Measurements from ENCODE around the gene ZMIZ2.
A peak's percentile ranks its signal among the peaks of the same experiment; 100 is the strongest.

Gene ZMIZ2

DNA sequence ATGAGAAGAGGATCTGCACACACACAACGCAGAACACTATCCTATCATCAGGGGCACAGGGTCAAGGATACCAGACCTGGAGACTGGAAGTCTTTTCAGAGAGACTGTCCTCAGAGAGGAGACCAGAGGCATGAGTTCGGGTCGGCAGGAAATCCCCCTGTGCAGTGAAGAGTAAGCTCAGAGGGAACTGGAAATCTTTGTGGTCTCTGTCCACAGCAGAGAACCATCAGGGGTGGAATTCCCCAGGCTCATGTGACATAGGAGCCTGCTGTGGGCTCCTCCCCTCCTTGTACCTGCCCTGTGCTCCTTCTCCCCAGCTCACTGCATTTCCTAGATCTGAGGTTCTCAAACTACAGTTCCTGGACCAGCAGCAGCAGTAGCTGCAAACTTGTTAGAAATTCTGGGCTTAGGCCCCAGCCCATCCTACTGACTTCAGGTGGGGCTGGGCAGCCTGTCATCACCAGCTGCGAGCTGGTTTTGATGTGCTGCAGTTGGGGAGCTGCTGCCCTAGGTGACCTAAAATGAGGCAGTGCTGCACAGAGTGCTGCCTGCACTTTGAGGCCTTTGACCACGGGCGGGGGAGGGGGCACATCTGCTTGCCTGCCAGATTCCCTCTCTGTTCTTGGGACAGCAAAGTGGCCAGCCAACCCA, 2.4 kb downstream of the ZMIZ2 start:
- DNase-seq = no peak
- intact Hi-C loops (cut with DNase I) = loop anchor here (10.0 kb wide), 1 partner anchor 94 kb away; the partner anchor contains the start of gene H2AZ2

DNA sequence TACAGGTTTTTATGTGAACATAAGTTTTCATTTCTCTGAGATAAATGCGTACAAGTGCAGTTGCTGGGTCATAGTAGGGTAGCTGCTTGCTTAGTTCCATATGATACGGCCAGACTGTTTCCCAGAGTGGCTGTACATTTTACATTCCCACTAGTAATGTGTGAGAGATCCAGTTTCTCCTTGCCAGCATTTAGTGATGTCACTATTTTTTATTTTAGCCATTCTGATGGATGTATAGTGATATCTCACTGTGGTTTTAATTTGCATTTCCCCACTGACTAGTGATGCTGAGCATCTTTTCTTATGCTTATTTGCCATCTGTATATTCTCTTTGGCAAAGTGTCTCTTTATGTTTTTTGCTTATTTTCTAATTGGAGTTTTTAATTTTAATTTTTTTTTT, 4.2 kb downstream of the ZMIZ2 start:
- intact Hi-C loops (cut with DNase I) = loop anchor here (10.0 kb wide), 1 partner anchor 92 kb away; the partner anchor contains the start of gene H2AZ2
- no peak for DNase-seq

DNA sequence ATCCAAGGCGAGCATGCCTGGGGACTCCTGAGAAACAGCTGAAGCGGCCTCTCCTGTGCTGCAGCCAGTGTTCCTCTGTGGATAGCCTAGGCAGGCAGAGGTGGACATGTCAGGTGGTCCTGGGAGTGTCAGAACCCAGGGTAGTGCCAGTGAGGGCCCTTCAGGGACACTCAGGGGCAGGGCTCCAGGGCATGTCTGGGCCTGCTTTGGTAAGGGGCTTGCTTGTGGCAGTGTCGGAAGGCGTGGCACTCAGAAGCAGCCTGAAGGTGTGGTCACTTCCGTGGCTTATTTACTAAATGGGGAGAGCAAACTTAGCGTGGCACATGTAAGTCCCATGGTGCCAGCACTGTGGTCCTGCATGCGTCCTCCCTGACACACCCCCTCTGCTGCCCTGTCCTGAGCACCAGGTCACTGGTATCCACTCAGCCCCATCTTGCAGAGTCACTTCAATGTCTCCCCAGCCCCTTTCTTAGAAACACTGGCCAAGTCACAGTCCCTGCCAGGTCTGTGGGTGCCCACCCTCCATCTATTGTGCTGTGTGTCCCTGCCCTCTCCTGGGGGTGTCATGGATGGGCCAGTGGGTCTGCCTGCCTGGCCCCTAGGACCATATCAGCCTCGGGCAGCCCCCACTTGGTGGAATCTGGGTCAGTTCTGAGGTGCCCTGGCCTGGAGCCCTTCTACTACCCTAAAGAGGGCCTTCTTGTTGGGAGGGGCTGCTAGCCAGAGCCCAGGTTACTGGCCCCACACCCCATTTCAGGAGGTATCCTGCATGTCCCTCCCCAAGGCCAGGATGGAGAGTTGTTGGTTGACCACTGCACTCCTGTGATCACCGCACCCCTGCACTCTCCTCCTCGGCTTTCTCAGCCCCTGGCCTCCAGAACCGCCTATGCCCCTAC, 6.4 kb downstream of the ZMIZ2 start:
- no peak for DNase-seq
- intact Hi-C loops (cut with DNase I) = loop anchor here (10.0 kb wide), 1 partner anchor 90 kb away; the partner anchor contains the start of gene H2AZ2

DNA sequence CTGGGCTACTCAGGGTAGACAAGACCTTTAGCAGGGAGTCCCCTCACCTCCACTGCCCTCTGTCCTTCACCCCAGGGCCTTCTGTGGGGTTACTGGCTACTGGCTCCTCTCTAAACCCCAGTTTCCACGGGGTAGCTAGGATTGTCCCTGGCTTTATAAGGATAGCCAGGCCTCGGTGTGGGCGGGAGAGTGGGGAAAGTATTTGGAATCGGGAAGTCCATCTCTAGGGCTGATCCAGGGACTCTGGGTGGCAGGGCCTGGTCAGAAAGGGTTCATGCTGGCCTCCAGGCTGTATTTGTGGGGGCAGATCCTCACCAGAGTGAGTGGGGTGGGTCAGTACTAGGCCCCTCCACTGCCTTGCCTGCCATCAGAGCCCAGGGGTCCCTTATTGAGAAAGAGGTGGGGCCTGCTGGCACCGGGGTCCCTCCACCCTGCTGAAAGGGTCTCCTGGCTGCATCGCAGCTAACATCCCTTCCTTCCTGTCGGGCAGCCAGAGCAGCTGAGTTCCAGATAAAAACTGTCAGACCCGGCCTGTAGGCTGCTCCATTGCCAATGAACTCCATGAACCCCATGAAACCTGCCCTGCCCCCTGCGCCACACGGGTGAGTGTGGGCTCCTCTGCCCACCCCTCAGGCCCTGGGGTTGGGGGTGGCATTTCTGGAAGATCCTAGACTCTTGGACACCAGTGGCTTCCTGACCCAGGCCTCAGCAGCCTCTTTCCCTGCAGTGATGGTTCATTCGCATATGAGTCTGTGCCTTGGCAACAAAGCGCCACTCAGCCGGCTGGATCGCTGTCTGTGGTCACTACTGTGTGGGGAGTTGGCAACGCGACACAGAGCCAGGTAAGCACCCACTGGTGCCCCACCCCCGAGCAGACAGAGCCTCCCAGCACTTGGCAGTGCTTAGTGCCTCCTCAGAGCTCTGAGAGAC, 7.3 kb downstream of the ZMIZ2 start:
- intact Hi-C loops (cut with DNase I) = loop anchor here (10.0 kb wide), 1 partner anchor 89 kb away; the partner anchor contains the start of gene H2AZ2

DNA sequence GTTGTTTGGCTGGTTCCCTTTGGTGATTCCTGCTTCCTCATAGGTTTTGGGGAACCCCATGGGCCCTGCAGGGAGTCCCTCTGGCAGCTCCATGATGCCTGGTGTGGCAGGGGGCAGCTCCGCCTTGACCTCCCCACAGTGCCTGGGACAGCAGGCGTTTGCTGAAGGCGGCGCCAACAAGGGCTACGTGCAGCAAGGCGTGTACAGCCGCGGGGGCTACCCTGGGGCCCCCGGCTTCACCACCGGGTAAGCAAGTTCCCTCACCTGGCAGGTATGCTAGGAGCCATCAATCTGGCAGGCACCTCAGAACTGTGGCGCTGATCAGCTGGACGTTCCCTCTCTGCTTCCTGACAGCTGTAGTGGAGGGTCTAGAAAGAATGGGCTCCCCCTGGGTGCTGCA, 8.3 kb downstream of the ZMIZ2 start:
- intact Hi-C loops (cut with DNase I) = loop anchor here (10.0 kb wide), 1 partner anchor 88 kb away; the partner anchor contains the start of gene H2AZ2
- no peak for DNase-seq

More for the DNA sequence above, 7.3 kb downstream of the ZMIZ2 start:
- DNase-seq = no peak

DNA sequence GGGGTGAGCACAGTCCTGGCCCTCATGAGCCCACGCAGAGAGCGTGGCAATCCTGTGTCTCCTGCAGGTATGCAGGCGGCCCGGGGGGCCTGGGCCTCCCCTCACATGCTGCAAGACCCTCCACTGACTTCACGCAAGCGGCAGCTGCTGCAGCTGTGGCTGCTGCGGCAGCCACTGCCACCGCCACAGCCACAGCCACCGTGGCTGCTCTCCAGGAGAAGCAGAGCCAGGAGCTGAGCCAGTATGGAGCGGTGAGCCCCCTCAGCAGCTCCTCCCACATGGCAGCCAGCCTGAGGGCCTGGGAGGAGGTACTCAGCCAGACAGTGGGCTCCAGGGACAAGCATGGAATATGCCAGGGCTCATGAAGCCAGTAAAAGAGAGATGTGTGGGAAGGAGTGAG, 8.7 kb downstream of the ZMIZ2 start:
- intact Hi-C loops (cut with DNase I) = loop anchor here (10.0 kb wide), 1 partner anchor 87 kb away; the partner anchor contains the start of gene H2AZ2
- peak in 32 of 42 donors; percentile 23 to 77 (median 56) for DNase-seq

DNA sequence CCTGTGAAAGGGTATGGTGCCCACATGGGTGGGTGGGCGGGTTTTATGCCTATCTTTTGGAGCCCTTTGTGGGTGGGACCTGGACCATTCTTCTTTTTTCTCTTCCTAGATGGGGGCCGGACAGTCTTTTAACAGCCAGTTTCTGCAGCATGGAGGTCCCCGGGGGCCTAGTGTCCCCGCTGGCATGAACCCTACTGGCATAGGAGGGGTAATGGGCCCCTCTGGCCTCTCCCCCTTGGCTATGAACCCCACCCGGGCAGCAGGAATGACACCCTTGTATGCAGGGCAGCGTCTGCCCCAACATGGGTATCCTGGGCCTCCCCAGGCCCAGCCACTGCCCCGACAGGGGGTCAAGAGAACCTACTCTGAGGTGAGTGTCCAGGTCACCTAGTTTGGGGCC, 9.1 kb downstream of the ZMIZ2 start:
- peak in 1 of 42 donors; percentile 1 for DNase-seq
- intact Hi-C loops (cut with DNase I) = loop anchor here (10.0 kb wide), 1 partner anchor 87 kb away; the partner anchor contains the start of gene H2AZ2

DNA sequence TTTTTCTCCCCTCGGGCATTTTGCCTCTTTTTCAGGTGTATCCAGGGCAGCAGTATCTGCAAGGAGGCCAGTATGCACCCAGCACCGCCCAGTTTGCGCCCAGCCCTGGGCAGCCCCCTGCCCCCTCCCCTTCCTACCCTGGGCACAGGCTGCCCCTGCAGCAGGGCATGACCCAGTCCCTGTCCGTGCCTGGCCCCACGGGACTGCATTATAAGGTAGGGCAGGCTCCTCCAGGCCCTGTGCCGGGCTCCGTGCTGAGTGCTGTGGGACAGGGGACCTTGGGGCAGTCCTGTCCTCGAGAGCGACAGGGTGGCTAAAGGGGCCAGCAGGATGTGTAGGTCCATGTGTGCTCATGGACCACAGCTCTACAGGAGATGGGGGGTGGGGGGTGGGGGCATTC, 10.6 kb downstream of the ZMIZ2 start:
- DNase-seq = peak in 1 of 42 donors; percentile 14
- intact Hi-C loops (cut with DNase I) = loop anchor here (10.0 kb wide), 1 partner anchor 86 kb away; the partner anchor contains the start of gene H2AZ2

DNA sequence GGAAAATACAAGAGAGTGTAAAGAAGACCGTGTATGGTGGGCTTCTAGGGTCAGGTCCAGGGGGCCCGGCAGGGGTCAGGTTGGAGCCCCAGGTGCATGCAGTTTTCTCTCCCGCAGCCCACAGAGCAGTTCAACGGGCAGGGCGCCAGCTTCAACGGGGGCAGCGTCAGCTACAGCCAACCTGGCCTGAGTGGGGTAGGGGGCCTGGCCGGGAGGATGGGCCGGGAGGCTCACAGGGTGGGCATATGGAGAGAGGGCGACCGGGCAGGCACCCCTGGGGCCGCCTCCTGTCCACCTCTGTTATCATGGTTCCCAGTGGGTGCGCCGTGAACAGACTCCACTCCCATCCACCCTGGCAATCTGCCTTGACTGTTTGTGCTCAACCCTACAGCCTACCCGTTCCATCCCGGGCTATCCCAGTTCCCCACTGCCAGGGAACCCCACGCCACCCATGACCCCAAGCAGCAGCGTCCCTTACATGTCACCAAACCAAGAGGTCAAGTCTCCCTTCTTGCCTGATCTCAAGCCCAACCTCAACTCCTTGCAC, 11.5 kb downstream of the ZMIZ2 start:
- no peak for DNase-seq
- intact Hi-C loops (cut with DNase I) = no loop called here

DNA sequence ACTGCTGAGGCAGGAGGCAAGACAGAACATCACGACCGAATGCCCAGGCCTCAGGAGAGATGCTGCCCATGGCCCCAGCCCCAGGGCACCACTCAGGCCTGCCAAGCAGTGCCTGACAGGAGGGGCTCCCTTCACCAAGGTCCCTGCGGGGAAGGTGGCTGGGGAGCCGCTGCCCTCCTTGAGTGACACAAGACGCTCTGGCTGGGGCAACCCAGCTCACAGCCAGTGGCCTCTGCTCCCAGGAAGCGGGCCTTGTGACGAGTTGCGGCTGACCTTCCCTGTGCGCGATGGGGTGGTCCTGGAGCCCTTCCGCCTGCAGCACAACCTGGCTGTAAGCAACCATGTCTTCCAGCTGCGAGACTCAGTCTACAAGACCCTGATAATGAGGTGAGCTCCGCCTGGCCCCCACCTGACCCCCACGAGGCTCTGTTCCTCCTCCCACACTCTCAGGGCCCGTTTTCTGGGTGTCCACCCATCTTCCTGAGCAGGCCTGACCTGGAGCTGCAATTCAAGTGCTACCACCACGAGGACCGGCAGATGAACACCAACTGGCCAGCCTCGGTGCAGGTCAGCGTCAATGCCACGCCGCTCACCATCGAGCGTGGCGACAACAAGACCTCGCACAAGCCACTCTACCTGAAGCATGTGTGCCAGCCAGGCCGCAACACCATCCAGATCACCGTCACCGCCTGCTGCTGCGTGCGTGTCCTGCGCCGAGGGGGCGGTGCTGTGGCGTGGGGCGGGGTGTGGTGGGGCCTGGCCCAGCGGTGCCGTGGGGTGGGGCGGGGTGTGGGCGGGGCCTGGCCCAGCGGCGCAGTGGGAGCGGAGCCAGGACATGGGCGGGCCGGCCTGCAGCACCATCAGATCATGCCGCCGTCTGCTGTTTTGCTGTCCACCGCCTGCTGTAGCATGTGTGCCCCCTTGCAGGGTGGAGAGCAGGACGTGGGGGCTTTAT, 12.8 kb downstream of the ZMIZ2 start:
- intact Hi-C loops (cut with DNase I) = no loop called here
- DNase-seq = no peak

DNA sequence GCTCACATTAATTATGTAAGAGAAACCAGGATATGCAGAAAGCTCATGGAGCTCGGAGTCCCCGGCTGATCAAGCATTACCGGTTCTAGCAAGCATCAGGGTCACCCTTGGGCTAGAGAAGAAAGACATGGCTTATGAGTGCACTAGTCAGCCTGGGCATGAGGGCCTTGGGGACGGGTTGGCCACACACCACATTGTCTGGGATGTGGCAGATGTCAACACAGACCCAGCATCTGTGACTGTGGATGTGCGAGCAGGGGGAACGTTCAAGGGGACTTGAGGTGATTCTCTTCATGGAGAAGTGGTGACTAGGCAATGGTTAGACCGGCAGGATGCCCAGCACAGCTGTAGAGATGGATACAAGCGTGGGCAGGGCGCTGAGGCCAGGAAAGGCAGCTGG, 13.7 kb downstream of the ZMIZ2 start:
- intact Hi-C loops (cut with DNase I) = no loop called here
- no peak for DNase-seq

DNA sequence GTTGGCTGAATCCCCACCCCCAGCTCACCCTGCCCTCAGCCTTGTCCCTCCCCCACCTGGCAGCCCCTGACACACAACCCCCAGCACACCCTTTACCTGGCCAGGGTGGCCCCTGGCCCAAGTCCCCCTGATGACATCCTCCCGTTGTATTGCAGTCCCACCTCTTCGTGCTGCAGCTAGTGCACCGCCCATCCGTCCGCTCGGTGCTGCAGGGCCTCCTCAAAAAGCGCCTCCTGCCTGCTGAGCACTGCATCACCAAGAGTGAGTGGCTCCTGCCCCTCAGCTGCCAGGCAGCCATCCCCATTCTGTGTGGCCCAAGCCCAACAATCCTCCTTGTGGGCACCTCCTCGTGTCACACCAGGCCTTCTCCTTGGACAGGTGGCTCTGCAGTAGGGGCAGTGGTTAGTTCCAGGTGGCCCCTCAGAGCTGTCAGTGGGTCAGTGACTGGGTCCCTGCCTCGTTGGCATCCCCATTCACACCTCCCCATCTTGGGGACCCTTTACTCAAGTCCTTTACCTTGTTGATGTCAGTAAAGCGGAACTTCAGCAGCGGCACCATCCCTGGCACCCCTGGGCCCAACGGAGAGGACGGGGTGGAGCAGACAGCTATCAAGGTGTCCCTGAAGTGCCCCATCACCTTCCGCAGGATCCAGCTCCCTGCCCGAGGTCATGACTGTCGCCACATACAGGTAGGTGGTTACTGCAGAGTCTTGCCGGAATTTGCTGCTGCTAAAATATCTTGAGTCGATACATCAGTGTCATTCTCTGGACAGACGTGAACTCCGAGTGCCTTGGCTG, 14.3 kb downstream of the ZMIZ2 start:
- intact Hi-C loops (cut with DNase I) = no loop called here
- DNase-seq = no peak

DNA sequence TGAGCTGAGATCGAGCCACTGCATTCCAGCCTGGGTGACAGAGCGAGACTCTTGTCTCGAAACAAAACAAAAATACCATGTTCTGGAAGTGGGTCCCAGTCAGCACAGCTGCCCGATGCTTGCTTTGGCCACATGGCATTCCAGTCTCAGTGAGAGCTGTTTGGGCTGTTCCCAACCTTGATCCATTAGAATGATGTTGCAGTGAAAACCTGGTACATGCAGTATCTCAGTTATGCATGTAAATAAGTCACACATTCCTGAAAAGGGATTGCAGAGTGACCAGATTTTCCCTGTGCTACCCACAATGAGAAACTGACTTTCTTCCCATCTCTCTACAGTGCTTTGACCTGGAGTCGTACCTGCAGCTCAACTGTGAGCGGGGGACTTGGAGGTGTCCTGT, 15.4 kb downstream of the ZMIZ2 start:
- intact Hi-C loops (cut with DNase I) = no loop called here
- DNase-seq = no peak

DNA sequence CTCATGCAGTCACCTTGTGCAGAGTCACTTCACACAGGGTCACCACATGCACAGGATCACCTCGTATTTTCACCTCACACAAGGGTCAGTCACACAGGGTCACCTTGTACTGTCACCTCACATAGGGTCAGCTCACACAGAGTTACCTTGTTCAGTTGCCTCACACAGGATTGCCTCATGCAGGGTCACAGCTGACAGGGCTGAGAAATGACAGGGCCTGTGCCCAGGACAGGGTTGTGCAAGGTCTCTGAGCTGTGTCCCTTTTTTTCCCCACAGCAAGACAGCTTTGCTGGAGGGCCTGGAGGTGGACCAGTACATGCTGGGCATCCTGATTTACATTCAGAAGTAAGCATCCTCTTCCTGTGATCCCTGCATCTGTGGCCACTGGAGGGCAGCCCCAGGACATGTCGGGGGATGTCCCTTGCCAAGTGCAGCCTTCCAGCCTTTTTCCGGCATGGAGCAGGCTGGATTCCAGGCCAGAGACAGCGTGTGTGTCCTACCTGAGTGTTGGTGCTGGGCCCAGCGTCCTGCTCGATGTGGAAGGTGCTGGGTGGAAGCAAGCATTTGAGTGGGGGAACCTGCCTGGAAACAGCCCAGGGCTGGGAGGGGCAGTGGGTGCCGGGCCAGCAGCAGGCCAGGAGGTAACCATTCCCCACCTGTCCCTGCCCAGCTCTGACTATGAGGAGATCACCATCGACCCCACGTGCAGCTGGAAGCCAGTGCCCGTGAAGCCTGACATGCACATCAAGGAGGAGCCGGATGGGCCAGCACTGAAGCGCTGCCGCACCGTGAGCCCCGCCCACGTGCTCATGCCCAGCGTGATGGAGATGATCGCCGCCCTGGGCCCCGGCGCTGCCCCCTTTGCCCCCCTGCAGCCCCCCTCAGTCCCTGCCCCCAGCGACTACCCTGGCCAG, 16.3 kb downstream of the ZMIZ2 start:
- intact Hi-C loops (cut with DNase I) = no loop called here
- peak in 13 of 42 donors; percentile 11 to 66 (median 48) for DNase-seq

DNA sequence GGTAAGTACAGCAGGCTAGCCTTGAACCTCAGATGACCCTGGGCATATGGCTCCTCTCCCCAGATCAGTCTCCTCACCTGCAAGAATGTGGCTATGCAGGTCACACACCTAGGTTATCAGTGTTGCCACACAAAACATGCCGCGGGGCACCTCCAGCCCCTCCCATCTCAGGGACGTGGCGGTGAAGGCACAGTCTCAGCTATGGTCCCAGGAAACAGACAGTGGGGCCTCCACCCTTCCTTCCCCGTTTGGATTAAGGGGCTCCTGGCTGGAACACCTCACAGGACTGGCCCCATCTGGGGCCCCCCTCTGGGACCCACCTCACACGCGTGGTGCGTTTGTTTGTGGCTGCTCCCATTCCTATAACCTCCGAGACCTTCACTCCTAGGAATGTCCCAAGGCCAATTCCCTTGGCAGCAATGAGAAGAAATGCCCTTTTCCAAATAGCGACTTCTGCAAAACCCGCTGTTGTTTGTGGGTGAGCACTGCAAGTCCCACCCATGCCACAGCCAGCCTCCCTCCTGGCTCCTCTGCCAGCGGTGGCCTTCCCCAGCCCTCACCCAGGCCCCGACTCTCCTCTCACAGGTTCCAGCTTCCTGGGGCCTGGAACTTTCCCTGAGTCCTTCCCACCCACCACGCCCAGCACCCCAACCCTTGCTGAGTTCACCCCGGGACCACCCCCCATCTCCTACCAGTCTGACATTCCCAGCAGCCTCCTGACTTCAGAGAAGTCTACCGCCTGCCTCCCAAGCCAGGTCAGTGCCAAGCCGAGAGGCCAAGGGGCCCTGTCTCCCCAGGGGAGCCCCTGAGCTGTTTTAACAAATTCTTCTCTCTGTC, 17.1 kb downstream of the ZMIZ2 start:
- intact Hi-C loops (cut with DNase I) = no loop called here
- DNase-seq = no peak

Data from head of caudate nucleus (tissue), 42 donors.